Prostate gland (tissue), 2 donors: ENCODE measurements around the gene GJC1.

Experiments
- POLR2A ChIP-seq: fragments of 450-650 bp; IDR thresholded peaks from one replicate; pipeline ENCODE4 v1.6.1; 2016; ENCODE audit warnings: antibody characterized with exemption, mild to moderate bottlenecking
- POLR2AphosphoS5 ChIP-seq: sonication (generic); formaldehyde crosslinking; IDR thresholded peaks from one replicate; pipeline ENCODE4 v1.6.1; 2017; ENCODE audit warnings: antibody characterized with exemption
- TF ChIP-seq, protein P1 (sequence below), 4 experiments: fragments of 200-600 bp in 2 of 4; fragments of 450-650 bp in 2 of 4; sonication (generic) in 2 of 4; IDR thresholded peaks; 1 replicate in 3 of 4; 2 replicates in 1 of 4; pipeline ENCODE4 v1.5.1; 2016 to 2019; ENCODE audit warnings: antibody characterized with exemption in 4 of 4, mild to moderate bottlenecking in 2 of 4, moderate library complexity in 2 of 4

DNA sequence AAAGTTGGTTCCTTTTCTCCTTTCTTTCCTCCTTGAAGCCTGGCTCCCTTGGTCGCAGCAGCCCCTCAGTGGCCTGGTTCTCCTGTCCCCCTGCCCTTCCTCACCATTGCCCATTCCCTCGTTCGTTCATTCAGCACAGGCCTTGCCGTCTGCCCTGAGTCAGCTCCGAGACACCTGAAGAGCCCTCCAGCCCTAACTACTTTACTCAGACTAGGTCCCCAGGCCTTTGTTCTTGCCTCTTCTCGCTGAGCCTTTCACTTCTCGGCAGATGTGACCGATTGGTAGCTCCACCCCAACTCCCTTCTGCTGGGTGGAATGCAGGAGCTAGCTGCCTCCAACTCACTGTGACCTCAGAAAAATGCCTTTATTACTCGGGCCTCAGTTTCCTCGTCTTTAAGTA, 78.3 kb downstream of the GJC1 start:
- TF ChIP-seq, protein P1, sequence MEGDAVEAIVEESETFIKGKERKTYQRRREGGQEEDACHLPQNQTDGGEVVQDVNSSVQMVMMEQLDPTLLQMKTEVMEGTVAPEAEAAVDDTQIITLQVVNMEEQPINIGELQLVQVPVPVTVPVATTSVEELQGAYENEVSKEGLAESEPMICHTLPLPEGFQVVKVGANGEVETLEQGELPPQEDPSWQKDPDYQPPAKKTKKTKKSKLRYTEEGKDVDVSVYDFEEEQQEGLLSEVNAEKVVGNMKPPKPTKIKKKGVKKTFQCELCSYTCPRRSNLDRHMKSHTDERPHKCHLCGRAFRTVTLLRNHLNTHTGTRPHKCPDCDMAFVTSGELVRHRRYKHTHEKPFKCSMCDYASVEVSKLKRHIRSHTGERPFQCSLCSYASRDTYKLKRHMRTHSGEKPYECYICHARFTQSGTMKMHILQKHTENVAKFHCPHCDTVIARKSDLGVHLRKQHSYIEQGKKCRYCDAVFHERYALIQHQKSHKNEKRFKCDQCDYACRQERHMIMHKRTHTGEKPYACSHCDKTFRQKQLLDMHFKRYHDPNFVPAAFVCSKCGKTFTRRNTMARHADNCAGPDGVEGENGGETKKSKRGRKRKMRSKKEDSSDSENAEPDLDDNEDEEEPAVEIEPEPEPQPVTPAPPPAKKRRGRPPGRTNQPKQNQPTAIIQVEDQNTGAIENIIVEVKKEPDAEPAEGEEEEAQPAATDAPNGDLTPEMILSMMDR (IDR thresholded peaks at IDR 0.05): no peak
- TF ChIP-seq POLR2A (no peak), POLR2AphosphoS5 (no peak)
